Nephron progenitor cell (in vitro differentiated cells): Measurements from ENCODE around the gene PRR20D.
"Not testable (repeated sequence)": the region's sequence is repeated elsewhere in the genome, so short reads cannot be mapped to it uniquely, and the experiment has no call there.

Experiments
- DNase-seq: peaks from one replicate; pipeline ENCODE4 v3.0.0; 2021
- H3K27ac Mint-ChIP-seq: 2 replicates; pipeline ENCODE4 v1.8.0; 2021; ENCODE audit warnings: mild to moderate bottlenecking, moderate library complexity, mixed read lengths
- H3K27me3 Mint-ChIP-seq: 2 replicates; pipeline ENCODE4 v1.8.0; 2021; ENCODE audit warnings: mild to moderate bottlenecking, low read depth, mixed read lengths; ENCODE audit not compliant: poor library complexity
- H3K36me3 Mint-ChIP-seq: 2 replicates; pipeline ENCODE4 v1.8.0; 2021; ENCODE audit warnings: low read depth, mixed read lengths
- H3K4me1 Mint-ChIP-seq: 2 replicates; pipeline ENCODE4 v1.8.0; 2021; ENCODE audit warnings: mixed read lengths
- H3K4me3 Mint-ChIP-seq: 2 replicates; pipeline ENCODE4 v1.8.0; 2021; ENCODE audit warnings: mild to moderate bottlenecking, moderate library complexity, mixed read lengths
- H3K9me3 Mint-ChIP-seq: 2 replicates; pipeline ENCODE4 v1.8.0; 2021; ENCODE audit warnings: mild to moderate bottlenecking, moderate library complexity, mixed read lengths
- TF ChIP-seq, protein P1 (sequence below): fragments of 200-600 bp; sonication (generic); IDR thresholded peaks from 2 replicates; pipeline ENCODE4 v1.5.0; 2021; ENCODE audit warnings: antibody characterized with exemption

Gene PRR20D

GRCh38 chr13:57160332-57160731 is at the start of gene PRR20D:
TSS of gene PRR20D (plus strand) at chr13:57160632. CDS start at chr13:57161019, 387 bp downstream.
- not testable (repeated sequence) for H3K4me1 Mint-ChIP-seq, H3K27me3 Mint-ChIP-seq, H3K27ac Mint-ChIP-seq, H3K9me3 Mint-ChIP-seq, H3K36me3 Mint-ChIP-seq, DNase-seq, H3K4me3 Mint-ChIP-seq

DNA sequence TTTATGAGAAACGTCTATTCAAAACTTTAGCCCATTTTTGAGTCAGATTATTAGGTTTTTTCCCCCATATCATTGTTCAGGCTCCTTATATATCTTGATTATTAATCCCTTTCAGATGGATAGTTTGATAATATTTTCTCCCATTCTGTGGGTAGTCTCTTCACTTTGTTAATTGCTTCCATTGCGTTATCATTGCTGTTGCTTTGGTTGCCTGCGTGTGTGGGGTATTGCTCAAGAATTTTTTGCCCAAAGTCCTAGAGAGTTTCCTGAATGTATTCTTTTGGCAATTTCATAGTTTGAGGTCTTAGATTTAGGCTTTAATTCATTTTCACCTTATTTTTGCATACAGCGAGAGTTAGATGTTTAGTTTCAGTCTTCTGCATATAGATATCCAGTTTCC is 45.5 kb upstream of the PRR20D start:
- Mint-ChIP-seq H3K4me3 (no peak overlapping the region), H3K9me3 (peaks cover 7% of the 10 kb centered on the region), H3K4me1 (peaks cover 4% of the 10 kb centered on the region), H3K36me3 (no peaks in the 10 kb centered on the region), H3K27ac (no peak overlapping the region), H3K27me3 (no peaks in the 10 kb centered on the region)
- TF ChIP-seq, protein P1, sequence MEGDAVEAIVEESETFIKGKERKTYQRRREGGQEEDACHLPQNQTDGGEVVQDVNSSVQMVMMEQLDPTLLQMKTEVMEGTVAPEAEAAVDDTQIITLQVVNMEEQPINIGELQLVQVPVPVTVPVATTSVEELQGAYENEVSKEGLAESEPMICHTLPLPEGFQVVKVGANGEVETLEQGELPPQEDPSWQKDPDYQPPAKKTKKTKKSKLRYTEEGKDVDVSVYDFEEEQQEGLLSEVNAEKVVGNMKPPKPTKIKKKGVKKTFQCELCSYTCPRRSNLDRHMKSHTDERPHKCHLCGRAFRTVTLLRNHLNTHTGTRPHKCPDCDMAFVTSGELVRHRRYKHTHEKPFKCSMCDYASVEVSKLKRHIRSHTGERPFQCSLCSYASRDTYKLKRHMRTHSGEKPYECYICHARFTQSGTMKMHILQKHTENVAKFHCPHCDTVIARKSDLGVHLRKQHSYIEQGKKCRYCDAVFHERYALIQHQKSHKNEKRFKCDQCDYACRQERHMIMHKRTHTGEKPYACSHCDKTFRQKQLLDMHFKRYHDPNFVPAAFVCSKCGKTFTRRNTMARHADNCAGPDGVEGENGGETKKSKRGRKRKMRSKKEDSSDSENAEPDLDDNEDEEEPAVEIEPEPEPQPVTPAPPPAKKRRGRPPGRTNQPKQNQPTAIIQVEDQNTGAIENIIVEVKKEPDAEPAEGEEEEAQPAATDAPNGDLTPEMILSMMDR: no peak
- DNase-seq: no peak

DNA sequence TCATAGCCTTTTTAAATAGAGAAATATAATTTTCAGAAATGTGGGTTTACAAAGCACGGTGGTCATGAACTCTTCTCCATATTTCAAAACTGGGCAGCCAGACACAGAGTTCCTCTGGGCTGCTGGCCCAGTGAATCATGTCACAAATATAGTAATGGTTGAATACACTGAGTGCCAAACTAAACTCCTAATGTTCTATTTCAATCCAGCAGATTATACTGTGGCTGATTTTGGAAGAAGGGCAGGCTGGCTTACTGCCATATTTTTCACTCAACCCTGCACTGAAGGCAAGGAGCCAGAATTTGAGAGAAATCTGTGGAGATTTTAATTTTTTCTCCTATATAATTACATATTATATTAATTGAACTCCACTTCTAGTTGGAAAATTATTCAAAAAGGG is 36.8 kb upstream of the PRR20D start:
- no peak for DNase-seq
- H3K9me3 Mint-ChIP-seq: no peaks in the 10 kb centered on the region
- no peaks in the 10 kb centered on the region for H3K36me3 Mint-ChIP-seq
- H3K27ac Mint-ChIP-seq: no peak overlapping the region
- peaks cover 5% of the 10 kb centered on the region for H3K4me1 Mint-ChIP-seq
- TF ChIP-seq, protein P1: no peak
- H3K4me3 Mint-ChIP-seq: no peak overlapping the region
- peaks cover 3% of the 10 kb centered on the region for H3K27me3 Mint-ChIP-seq

DNA sequence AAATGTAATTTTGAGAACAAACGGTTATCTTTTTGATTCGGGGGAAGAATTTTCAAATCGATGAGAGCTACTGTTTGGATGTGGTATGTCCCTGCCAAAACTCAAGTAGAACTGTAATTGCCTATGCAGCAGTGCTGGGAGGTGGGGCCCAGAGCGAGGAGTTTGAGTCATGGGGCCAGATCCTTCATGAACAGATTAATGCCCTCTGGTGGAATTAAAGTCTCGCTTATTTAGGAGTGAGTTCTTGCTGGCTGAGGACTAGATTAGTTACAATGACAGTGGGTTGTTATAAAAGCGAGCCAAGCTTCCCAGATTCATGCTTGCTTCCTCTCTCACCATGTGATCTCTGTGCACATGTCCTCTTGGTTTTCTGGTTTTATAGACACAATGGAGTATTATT is 31.5 kb upstream of the PRR20D start:
- TF ChIP-seq, protein P1: no peak
- H3K27ac Mint-ChIP-seq: no peak overlapping the region
- no peak for DNase-seq
- peaks cover 3% of the 10 kb centered on the region for H3K27me3 Mint-ChIP-seq
- H3K9me3 Mint-ChIP-seq: no peaks in the 10 kb centered on the region
- no peaks in the 10 kb centered on the region for H3K4me1 Mint-ChIP-seq
- H3K4me3 Mint-ChIP-seq: no peak overlapping the region
- no peaks in the 10 kb centered on the region for H3K36me3 Mint-ChIP-seq

DNA sequence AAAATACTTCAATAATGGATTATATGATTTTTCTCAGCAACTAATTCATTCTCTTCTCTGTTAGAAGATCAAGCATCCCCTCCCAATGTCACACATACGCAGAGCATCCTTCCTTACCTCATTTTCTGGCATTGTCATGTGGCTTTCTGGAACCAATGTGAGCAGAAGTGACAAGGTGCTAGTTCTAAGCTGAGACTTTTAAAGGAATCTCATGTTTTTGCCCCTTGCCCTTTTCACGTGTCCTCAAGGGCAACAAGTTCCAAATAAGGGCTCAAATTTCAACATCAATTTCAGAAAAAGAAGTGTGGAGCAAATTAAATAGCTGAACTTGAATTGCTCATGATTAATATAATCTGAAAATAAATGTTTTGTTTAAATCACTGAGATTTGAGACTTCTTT is 24.3 kb upstream of the PRR20D start:
- Mint-ChIP-seq H3K4me3 (no peak overlapping the region), H3K4me1 (no peaks in the 10 kb centered on the region), H3K27ac (no peak overlapping the region), H3K27me3 (no peaks in the 10 kb centered on the region), H3K9me3 (peaks cover 7% of the 10 kb centered on the region), H3K36me3 (no peaks in the 10 kb centered on the region)
- DNase-seq: no peak
- TF ChIP-seq, protein P1: no peak

GRCh38 chr13:57137585-57137984 is 22.8 kb upstream of the PRR20D start:
- Mint-ChIP-seq H3K36me3 (no peaks in the 10 kb centered on the region), H3K27me3 (no peaks in the 10 kb centered on the region), H3K4me3 (no peak overlapping the region), H3K9me3 (peaks cover 7% of the 10 kb centered on the region), H3K27ac (no peak overlapping the region), H3K4me1 (no peaks in the 10 kb centered on the region)
- TF ChIP-seq, protein P1: no peak
- DNase-seq: no peak
